Neuronal stem cell (in vitro differentiated cells): ENCODE data around the gene MTREX.

Experiments used
- DNase-seq: peaks from one replicate; pipeline ENCODE4 v3.0.0-alpha.2; 2013; ENCODE audit warnings: low spot score
- H2AFZ ChIP-seq: one replicate; pipeline ENCODE4 v1.6.1; 2013; ENCODE audit warnings: mild to moderate bottlenecking, low read length, inconsistent platforms
- H2AK5ac ChIP-seq: 2 replicates; pipeline ENCODE4 v1.6.1; 2013; ENCODE audit warnings: low read depth, mild to moderate bottlenecking, inconsistent platforms, low read length, moderate library complexity, mixed read lengths
- H2BK120ac ChIP-seq: 2 replicates; pipeline ENCODE4 v1.6.1; 2013; ENCODE audit warnings: low read depth, mild to moderate bottlenecking, inconsistent platforms, low read length, moderate library complexity, mixed read lengths
- H2BK12ac ChIP-seq: one replicate; pipeline ENCODE4 v1.6.1; 2013; ENCODE audit warnings: low read length, inconsistent platforms
- H2BK15ac ChIP-seq: 2 replicates; pipeline ENCODE4 v1.6.1; 2013; ENCODE audit warnings: mild to moderate bottlenecking, low read length, inconsistent platforms, mixed read lengths
- H2BK5ac ChIP-seq: one replicate; pipeline ENCODE4 v1.6.1; 2013; ENCODE audit warnings: inconsistent platforms, mild to moderate bottlenecking, low read length, moderate library complexity
- H3K14ac ChIP-seq: one replicate; pipeline ENCODE4 v1.6.1; 2013; ENCODE audit warnings: low read length, inconsistent platforms
- H3K18ac ChIP-seq: 2 replicates; pipeline ENCODE4 v1.6.1; 2013; ENCODE audit warnings: low read length, inconsistent platforms
- H3K23ac ChIP-seq: 2 replicates; pipeline ENCODE4 v1.6.1; 2013; ENCODE audit warnings: low read depth, mild to moderate bottlenecking, mixed read lengths, low read length, inconsistent platforms; ENCODE audit not compliant: poor library complexity
- H3K27ac ChIP-seq: replicated peaks from 3 replicates; pipeline ENCODE4 v1.5.1; 2013; ENCODE audit warnings: low read length, inconsistent platforms
- H3K27me3 ChIP-seq, 3 experiments: 2 replicates each; pipeline ENCODE4 v1.6.1; 2013; ENCODE audit warnings: low read length in 3 of 3, mild to moderate bottlenecking in 2 of 3, inconsistent platforms in 1 of 3, low read depth in 1 of 3, mixed read lengths in 1 of 3, moderate library complexity in 1 of 3; ENCODE audit not compliant: control insufficient read depth in 3 of 3, insufficient read depth in 3 of 3
- H3K36me3 ChIP-seq, 2 donors: replicated peaks in 1 of 2; 2 replicates each; pipeline ENCODE4 v1.6.1; 2013; ENCODE audit warnings: low read length in 2 of 2; ENCODE audit not compliant: control insufficient read depth in 2 of 2, insufficient read depth in 2 of 2
- H3K4ac ChIP-seq: 2 replicates; pipeline ENCODE4 v1.6.1; 2013; ENCODE audit warnings: inconsistent platforms, mild to moderate bottlenecking, low read length, moderate library complexity
- H3K4me1 ChIP-seq, 2 donors: 1 replicate in 1 of 2; 2 replicates in 1 of 2; pipeline ENCODE4 v1.6.1; 2013; ENCODE audit warnings: low read length in 2 of 2, low read depth in 1 of 2; ENCODE audit not compliant: control insufficient read depth in 2 of 2, insufficient read depth in 1 of 2
- H3K4me2 ChIP-seq: one replicate; pipeline ENCODE4 v1.6.1; 2013; ENCODE audit warnings: mild to moderate bottlenecking, low read length, inconsistent platforms; ENCODE audit not compliant: insufficient read depth, poor library complexity, severe bottlenecking
- H3K4me3 ChIP-seq, 2 donors: 2 replicates each; pipeline ENCODE4 v1.5.1; 2013; ENCODE audit warnings: low read length in 2 of 2, mild to moderate bottlenecking in 2 of 2, inconsistent platforms in 1 of 2, moderate library complexity in 1 of 2
- H3K79me1 ChIP-seq: one replicate; pipeline ENCODE4 v1.6.1; 2013; ENCODE audit warnings: low read depth, mild to moderate bottlenecking, inconsistent platforms, low read length, moderate library complexity
- H3K9ac ChIP-seq: one replicate; pipeline ENCODE4 v1.6.1; 2013; ENCODE audit warnings: mild to moderate bottlenecking, low read depth, low read length, inconsistent platforms; ENCODE audit not compliant: poor library complexity
- H3K9me3 ChIP-seq, 2 donors: replicated peaks in 1 of 2; 2 replicates each; pipeline versions ENCODE3 to v1.6.1; 2013; ENCODE audit warnings: low read length in 2 of 2, mild to moderate bottlenecking in 2 of 2, inconsistent platforms in 1 of 2, low read depth in 1 of 2, mixed read lengths in 1 of 2, moderate library complexity in 1 of 2; ENCODE audit not compliant: control insufficient read depth in 2 of 2, insufficient read depth in 1 of 2
- H4K8ac ChIP-seq: one replicate; pipeline ENCODE4 v1.6.1; 2013; ENCODE audit warnings: low read depth, mild to moderate bottlenecking, inconsistent platforms, low read length, moderate library complexity
- H4K91ac ChIP-seq: one replicate; pipeline ENCODE4 v1.6.1; 2013; ENCODE audit warnings: low read length, low read depth, mild to moderate bottlenecking, inconsistent platforms; ENCODE audit not compliant: poor library complexity
- WGBS, 2 donors: extraction: QIAGEN DNeasy Blood & Tissue Kit; methylation state at CpG; one replicate each; pipeline ENCODE4 v1.1.7; 2013; ENCODE audit warnings: missing lambda C conversion rate in 2 of 2, mixed read lengths in 1 of 2; ENCODE audit not compliant: insufficient read length in 2 of 2, insufficient replicate concordance in 1 of 2; ENCODE audit errors: extremely low coverage in 2 of 2; 5-methylcytosine and 5-hydroxymethylcytosine counted together

MTREX gene

DNA sequence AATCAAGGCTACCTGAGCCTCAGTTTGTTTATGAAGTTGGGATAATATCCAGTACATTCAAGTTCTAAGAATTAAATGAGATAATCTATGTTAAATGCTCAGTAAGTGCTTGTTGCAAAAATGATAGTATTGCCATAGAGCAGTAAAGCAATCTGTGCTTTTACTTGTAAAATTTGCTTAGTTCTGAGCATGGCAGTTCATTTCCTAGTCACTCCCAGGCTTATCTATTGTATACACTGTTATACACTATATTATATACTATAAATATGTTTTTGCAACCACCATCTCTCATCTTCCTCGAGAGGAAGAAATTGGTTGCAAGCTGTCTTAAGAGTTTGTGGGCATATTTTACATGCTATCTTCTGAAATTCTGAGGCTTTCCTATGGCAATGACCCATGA is 63.4 kb downstream of the MTREX start:
- Histone ChIP-seq H3K4me2 (no peak overlapping the region), H3K27me3 (no peaks in the 10 kb centered on the region), H3K18ac (no peak overlapping the region), H3K23ac (no peak overlapping the region), H2AFZ (no peak overlapping the region), H2BK12ac (no peak overlapping the region), H2AK5ac (no peak overlapping the region), H3K4me3 (no peak overlapping the region), H3K79me1 (no peaks in the 10 kb centered on the region), H3K14ac (no peak overlapping the region), H2BK5ac (no peak overlapping the region), H4K8ac (no peak overlapping the region), H3K9ac (no peak overlapping the region), H3K27ac (no peak overlapping the region), H2BK120ac (no peak overlapping the region), H3K4me1 (no peaks in the 10 kb centered on the region), H2BK15ac (no peak overlapping the region), H4K91ac (no peak overlapping the region), H3K36me3 (peaks cover 2 to 81% of the 10 kb centered on the region in 2 donors), H3K4ac (no peak overlapping the region), H3K9me3 (peaks cover 4 to 19% of the 10 kb centered on the region in 2 donors)
- no CpG with 5 or more reads among the region's 1 CpG for WGBS, 2 donors
- DNase-seq, result no peak

DNA sequence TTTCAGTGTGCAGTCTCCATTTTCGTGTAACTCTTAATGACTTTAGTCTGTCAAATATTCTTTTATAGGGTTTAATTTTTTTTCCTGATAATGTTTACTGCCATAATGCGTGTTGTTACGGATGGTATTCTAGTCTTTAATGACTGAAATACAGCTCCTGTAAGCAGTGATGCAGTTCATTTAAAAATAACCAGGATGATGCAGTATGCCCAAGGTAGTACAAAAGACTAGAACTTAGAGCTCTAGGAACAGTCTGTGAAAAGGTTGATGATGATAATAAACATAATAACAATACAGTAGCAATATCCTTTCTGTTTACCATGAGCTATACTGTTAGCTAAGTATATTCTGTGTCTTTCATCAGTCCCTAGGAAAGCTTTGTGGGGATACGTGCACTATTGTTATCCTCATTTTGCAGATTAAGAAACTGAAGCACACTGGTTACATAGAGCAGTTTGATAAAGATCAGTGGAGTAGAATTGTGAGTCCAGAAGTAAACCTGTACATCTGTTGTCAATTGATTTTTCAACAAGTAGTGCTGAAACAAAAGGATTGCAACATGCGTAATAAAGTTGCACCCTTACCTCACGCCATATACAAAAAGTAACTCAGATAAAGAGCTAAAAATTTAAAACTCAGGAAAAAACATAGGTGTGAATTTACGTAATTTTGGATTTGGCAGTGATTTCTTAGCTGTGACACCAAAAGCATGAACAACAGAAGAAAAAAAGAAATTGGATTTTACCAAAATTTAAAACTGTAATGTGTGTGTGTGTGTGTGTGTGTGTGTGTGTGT is 64.5 kb downstream of the MTREX start:
- no peak overlapping the region for H3K4me2 ChIP-seq
- H4K91ac ChIP-seq, result no peak overlapping the region
- no peak overlapping the region for H3K9ac ChIP-seq
- H4K8ac ChIP-seq, result no peak overlapping the region
- no peaks in the 10 kb centered on the region for H3K79me1 ChIP-seq
- H2BK15ac ChIP-seq, result no peak overlapping the region
- H3K9me3 ChIP-seq, result peaks cover 4 to 19% of the 10 kb centered on the region in 2 donors
- WGBS, 2 donors, result no CpG with 5 or more reads among the region's 7 CpGs
- H2AFZ ChIP-seq, result no peak overlapping the region
- no peak overlapping the region for H3K14ac ChIP-seq
- H3K27me3 ChIP-seq, result no peaks in the 10 kb centered on the region
- no peak overlapping the region for H2AK5ac ChIP-seq
- H2BK12ac ChIP-seq, result no peak overlapping the region
- no peak overlapping the region for H3K27ac ChIP-seq
- no peak overlapping the region for H2BK120ac ChIP-seq
- no peak overlapping the region for H3K23ac ChIP-seq
- H3K4me1 ChIP-seq, result no peaks in the 10 kb centered on the region
- no peak overlapping the region for H3K4me3 ChIP-seq
- no peak overlapping the region for H2BK5ac ChIP-seq
- no peak for DNase-seq
- H3K36me3 ChIP-seq, result peaks cover 2 to 75% of the 10 kb centered on the region in 2 donors
- H3K18ac ChIP-seq, result no peak overlapping the region
- H3K4ac ChIP-seq, result no peak overlapping the region

DNA sequence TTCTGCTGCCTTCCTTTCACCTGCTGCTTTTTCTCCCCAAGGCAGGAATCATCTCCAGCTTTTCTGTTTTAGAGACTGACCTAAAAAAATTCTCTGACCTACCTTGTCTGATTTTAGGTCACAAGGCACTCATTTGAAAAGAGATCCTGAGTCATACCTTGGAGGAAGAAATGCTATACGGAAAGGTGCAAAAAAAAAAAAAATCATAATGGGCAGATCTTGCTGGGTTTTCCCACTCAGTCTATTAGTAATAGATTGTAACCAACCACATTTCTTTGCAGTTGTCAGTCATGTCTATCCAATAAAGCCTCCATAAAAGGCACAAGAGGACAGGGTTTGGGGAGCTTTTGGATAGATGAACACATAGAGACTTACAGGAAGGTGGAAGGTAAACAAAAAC is 70.0 kb downstream of the MTREX start:
- Histone ChIP-seq H2BK120ac (no peak overlapping the region), H3K18ac (no peak overlapping the region), H3K9me3 (peaks cover 2 to 7% of the 10 kb centered on the region in 2 donors), H2AK5ac (no peak overlapping the region), H3K23ac (no peak overlapping the region), H3K27ac (no peak overlapping the region), H3K79me1 (no peaks in the 10 kb centered on the region), H3K14ac (no peak overlapping the region), H2AFZ (no peak overlapping the region), H3K27me3 (no peaks in the 10 kb centered on the region), H4K8ac (no peak overlapping the region), H2BK15ac (no peak overlapping the region), H3K4me2 (no peak overlapping the region), H2BK12ac (no peak overlapping the region), H3K4ac (no peak overlapping the region), H3K4me3 (no peak overlapping the region), H4K91ac (no peak overlapping the region), H3K36me3 (peaks cover 5 to 72% of the 10 kb centered on the region in 2 donors), H3K9ac (no peak overlapping the region), H3K4me1 (no peaks in the 10 kb centered on the region), H2BK5ac (no peak overlapping the region)
- DNase-seq, result no peak
- no CpG with 5 or more reads among the region's 1 CpG for WGBS, 2 donors

DNA sequence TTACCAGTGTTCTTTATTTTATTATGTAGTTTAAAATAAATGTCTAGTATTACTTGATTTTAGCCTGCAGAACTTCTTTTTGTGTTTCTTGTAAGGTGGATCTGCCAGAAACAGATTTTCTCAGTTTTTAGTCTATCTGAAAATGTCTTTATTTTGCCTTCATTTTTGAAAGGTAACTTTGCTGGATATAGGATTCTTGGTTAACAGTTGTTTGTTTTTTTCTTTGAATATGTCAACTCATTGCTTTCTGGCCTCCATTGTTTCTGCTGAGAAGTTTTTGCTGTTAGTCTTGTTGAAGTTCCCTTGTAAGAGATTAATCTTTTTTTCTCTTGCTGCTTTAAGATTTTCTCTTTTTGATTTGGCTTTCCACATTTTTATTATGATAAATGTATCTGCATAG is 75.5 kb downstream of the MTREX start:
- DNase-seq, result no peak
- no peak overlapping the region for H3K4me3 ChIP-seq
- no peak overlapping the region for H2AFZ ChIP-seq
- no peak overlapping the region for H3K14ac ChIP-seq
- H2BK120ac ChIP-seq, result no peak overlapping the region
- H3K79me1 ChIP-seq, result no peaks in the 10 kb centered on the region
- H4K8ac ChIP-seq, result no peak overlapping the region
- no peak overlapping the region for H2BK12ac ChIP-seq
- no peaks in the 10 kb centered on the region for H3K4me1 ChIP-seq
- H3K9ac ChIP-seq, result no peak overlapping the region
- H3K18ac ChIP-seq, result no peak overlapping the region
- peaks cover 3 to 85% of the 10 kb centered on the region in 2 donors for H3K36me3 ChIP-seq
- H3K4me2 ChIP-seq, result no peak overlapping the region
- no peak overlapping the region for H3K27ac ChIP-seq
- H4K91ac ChIP-seq, result no peak overlapping the region
- H2AK5ac ChIP-seq, result no peak overlapping the region
- peaks cover 0 to 18% of the 10 kb centered on the region in 2 donors for H3K9me3 ChIP-seq
- no peak overlapping the region for H3K23ac ChIP-seq
- no peaks in the 10 kb centered on the region for H3K27me3 ChIP-seq
- no peak overlapping the region for H2BK5ac ChIP-seq
- H3K4ac ChIP-seq, result no peak overlapping the region
- no peak overlapping the region for H2BK15ac ChIP-seq
